ENCODE measurements around the gene NDUFA3. TPM values are rescaled to one million over a fixed set of nuclear protein-coding genes. Genes with fewer than 3 reads are reported as not detected.

NDUFA3 gene
- polyA plus RNA-seq, 2 of the 4 experiments (the other 2 are of a cell fraction) = 43.5 to 190 TPM

DNA sequence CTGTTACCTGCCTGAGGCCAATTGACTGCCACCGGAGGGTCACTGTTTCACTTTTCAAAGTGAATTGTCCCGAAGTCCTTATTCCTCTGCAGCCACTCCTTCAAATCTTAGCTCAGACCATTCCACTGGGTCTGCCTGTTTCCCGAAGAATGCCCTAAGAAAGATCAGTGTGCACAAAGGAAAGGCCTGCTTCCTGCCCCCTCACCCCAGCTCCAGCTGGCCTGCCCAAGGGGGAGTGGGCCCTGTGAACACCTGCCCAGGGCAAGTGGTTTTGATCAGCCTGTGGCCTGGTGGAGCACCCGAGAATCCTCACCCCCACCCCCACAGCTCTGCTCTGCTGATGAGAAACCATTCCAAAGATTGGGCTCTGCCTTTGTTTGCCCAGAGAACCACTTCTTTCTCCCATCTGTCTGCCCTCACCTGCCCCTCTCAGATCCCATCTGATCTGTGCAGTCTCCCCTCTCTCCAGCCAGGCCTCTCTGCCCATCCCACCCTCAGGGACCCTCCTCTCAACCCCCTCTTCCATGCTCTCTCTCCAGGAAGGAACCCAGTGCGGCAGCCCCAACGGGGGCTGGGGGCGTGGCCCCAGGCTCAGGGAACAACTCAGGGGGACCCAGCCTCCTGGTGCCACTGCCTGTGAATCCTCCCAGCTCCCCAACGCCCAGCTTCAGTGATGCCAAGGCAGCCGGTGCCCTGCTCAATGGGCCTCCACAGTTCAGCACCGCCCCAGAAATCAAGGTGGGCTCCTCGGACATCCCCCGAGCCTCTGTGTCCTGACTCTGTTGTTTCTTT is 46.6 kb downstream of the NDUFA3 start:
- POLR2A ChIA-PET = interaction anchor here (2.7 to 5.5 kb wide), 2 partner anchors 10 to 12 kb away, joined by 16 to 36 read pairs; partner anchors contain the start of genes CNOT3 and LENG1
- FAIRE-seq = no peak
- CTCF ChIA-PET = interaction anchor here (0.9 to 4.9 kb wide), 7 partner anchors 8 to 44 kb away, joined by 3 to 25 read pairs (median 8); partner anchors contain the start of genes CNOT3 and LENG1

More for the DNA sequence above, 46.6 kb downstream of the NDUFA3 start:
- no peak overlapping the region for H3K4me3 ChIP-seq
- WGBS (ENCODE audit: missing lambda C conversion rate) = 92% methylated on average over 12 of the region's 12 CpGs
- ATAC-seq (no peak), DNase-seq (ENCODE audit: low read depth in 1 of 2, low spot score in 1 of 2) (no peak)
- H3K4me1 ChIP-seq = no peaks in the 10 kb centered on the region
- H3K4me2 ChIP-seq = no peak overlapping the region
- TF ChIP-seq HEYL (CRISPR knock-in tag; IDR thresholded peaks at IDR 0.05) (no peak), NR3C1 (IDR thresholded peaks at IDR 0.05) (no peak), REST (IDR thresholded peaks at IDR 0.05) (no peak), FOSL2 (IDR thresholded peaks at IDR 0.05) (no peak), FOSL2 (CRISPR knock-in tag; IDR thresholded peaks at IDR 0.05) (no peak), SMC3 (IDR thresholded peaks at IDR 0.05) (no peak), JUNB (IDR thresholded peaks at IDR 0.05) (no peak), HOXB5 (CRISPR knock-in tag; IDR thresholded peaks at IDR 0.05) (no peak), HDAC2 (IDR thresholded peaks at IDR 0.05) (no peak), MAZ (IDR thresholded peaks at IDR 0.05; ENCODE audit: borderline replicate concordance, low read depth, low read length) (no peak), BHLHE40 (IDR thresholded peaks at IDR 0.05; ENCODE audit: low read depth, low read length) (no peak), CBX2 (IDR thresholded peaks at IDR 0.05; ENCODE audit: borderline replicate concordance, low read depth) (no peak), CHD2 (IDR thresholded peaks at IDR 0.05; ENCODE audit: low read length, partially characterized antibody) (no peak), EHF (CRISPR knock-in tag; IDR thresholded peaks at IDR 0.05) (no peak), KDM1A (IDR thresholded peaks at IDR 0.05; ENCODE audit: low read depth) (no peak), HES2 (IDR thresholded peaks at IDR 0.05) (no peak), RNF2 (IDR thresholded peaks at IDR 0.05; ENCODE audit: borderline replicate concordance, low read depth) (no peak), ZFP36 (IDR thresholded peaks at IDR 0.05; ENCODE audit: borderline replicate concordance, partially characterized antibody) (no peak), EHMT2 (IDR thresholded peaks at IDR 0.05; ENCODE audit: low read depth) (no peak), USF2 (IDR thresholded peaks at IDR 0.05) (no peak)
- TF ChIP-seq, protein P1, sequence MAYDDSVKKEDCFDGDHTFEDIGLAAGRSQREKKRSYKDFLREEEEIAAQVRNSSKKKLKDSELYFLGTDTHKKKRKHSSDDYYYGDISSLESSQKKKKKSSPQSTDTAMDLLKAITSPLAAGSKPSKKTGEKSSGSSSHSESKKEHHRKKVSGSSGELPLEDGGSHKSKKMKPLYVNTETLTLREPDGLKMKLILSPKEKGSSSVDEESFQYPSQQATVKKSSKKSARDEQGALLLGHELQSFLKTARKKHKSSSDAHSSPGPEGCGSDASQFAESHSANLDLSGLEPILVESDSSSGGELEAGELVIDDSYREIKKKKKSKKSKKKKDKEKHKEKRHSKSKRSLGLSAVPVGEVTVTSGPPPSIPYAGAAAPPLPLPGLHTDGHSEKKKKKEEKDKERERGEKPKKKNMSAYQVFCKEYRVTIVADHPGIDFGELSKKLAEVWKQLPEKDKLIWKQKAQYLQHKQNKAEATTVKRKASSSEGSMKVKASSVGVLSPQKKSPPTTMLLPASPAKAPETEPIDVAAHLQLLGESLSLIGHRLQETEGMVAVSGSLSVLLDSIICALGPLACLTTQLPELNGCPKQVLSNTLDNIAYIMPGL (CRISPR knock-in tag; IDR thresholded peaks at IDR 0.05; ENCODE audit: borderline replicate concordance) = no peak
- no peak overlapping the region for H3K27ac ChIP-seq
- no peaks in the 10 kb centered on the region for H3K9me3 ChIP-seq
